ENCODE measurements around the gene SUGCT. TPM values are rescaled to one million over a fixed set of nuclear protein-coding genes. Genes with fewer than 3 reads are reported as not detected.

Gene SUGCT
- total and polyA plus RNA-seq, 8 donors: 0.87 to 8.0 (median 2.9) TPM; not detected in 1

DNA sequence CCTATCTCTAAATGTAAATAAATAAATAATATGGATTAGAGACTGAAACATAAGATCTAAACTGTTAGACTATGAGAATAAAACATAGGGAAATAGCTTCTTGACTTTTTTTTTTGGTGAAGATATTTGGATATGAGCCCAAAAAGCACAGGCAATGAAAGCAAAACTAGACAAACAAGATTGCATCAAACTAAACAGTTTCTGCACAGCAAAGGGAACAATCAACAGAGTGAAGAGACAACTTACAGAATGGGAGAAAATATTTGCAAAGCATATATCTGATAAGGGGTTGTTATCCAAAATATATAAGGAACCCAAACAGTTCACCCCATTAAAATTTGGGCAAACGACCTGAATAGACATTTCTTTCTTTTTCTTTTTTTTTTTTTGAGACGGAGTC lies 148.1 kb downstream of the SUGCT start:
- intact Hi-C loops (cut with DNase I; ENCODE audit: low total_unique reads): no loop called here
- WGBS, 5 donors: 63 to 75% (median 65%) methylated on average over 2 of the region's 2 CpGs
- no peaks in the 10 kb centered on the region for H3K4me1 ChIP-seq
- H3K27me3 ChIP-seq: no peaks in the 10 kb centered on the region
- TF ChIP-seq, protein P1, sequence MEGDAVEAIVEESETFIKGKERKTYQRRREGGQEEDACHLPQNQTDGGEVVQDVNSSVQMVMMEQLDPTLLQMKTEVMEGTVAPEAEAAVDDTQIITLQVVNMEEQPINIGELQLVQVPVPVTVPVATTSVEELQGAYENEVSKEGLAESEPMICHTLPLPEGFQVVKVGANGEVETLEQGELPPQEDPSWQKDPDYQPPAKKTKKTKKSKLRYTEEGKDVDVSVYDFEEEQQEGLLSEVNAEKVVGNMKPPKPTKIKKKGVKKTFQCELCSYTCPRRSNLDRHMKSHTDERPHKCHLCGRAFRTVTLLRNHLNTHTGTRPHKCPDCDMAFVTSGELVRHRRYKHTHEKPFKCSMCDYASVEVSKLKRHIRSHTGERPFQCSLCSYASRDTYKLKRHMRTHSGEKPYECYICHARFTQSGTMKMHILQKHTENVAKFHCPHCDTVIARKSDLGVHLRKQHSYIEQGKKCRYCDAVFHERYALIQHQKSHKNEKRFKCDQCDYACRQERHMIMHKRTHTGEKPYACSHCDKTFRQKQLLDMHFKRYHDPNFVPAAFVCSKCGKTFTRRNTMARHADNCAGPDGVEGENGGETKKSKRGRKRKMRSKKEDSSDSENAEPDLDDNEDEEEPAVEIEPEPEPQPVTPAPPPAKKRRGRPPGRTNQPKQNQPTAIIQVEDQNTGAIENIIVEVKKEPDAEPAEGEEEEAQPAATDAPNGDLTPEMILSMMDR (IDR thresholded peaks at IDR 0.05): no peak
- TF ChIP-seq EP300 (IDR thresholded peaks at IDR 0.05): no peak
- TF ChIP-seq POLR2AphosphoS5 (IDR thresholded peaks at IDR 0.05): no peak
- TF ChIP-seq POLR2A (IDR thresholded peaks at IDR 0.05): no peak
- H3K27ac ChIP-seq: no peak overlapping the region
- no peak for DNase-seq
- H3K4me3 ChIP-seq: no peak overlapping the region
- H3K36me3 ChIP-seq: no peaks in the 10 kb centered on the region
- H3K9me3 ChIP-seq: peaks cover 0 to 12% (median 0%) of the 10 kb centered on the region in 4 donors

DNA sequence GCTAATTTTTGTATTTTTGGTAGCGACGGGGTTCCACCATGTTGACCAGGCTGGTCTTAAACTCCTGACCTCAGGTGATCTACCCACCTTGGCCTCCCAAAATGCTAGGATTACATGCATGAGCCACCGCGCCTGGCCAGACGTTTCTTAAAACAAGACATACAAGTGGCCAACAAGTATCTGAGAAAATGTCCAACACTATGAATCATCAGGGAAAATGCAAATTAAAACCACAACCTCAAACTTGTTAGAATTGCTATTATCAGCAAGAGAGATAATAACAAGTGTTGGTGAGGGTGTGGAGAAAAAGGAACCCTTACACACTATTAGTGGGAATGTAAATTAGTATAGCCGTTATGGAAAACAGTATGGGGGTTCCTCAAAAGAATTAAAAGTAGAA lies 148.6 kb downstream of the SUGCT start:
- Histone ChIP-seq H3K36me3 (no peaks in the 10 kb centered on the region), H3K4me3 (no peak overlapping the region), H3K4me1 (no peaks in the 10 kb centered on the region), H3K9me3 (peaks cover 0 to 12% (median 0%) of the 10 kb centered on the region in 4 donors), H3K27me3 (no peaks in the 10 kb centered on the region), H3K27ac (no peak overlapping the region)
- DNase-seq: no peak
- 67 to 84% (median 80%) methylated on average over 6 of the region's 6 CpGs for WGBS, 5 donors
- intact Hi-C loops (cut with DNase I; ENCODE audit: low total_unique reads): no loop called here
- TF ChIP-seq EP300 (IDR thresholded peaks at IDR 0.05): no peak
- TF ChIP-seq POLR2AphosphoS5 (IDR thresholded peaks at IDR 0.05): no peak
- TF ChIP-seq POLR2A (IDR thresholded peaks at IDR 0.05): no peak
- TF ChIP-seq, protein P1 (IDR thresholded peaks at IDR 0.05): no peak

DNA sequence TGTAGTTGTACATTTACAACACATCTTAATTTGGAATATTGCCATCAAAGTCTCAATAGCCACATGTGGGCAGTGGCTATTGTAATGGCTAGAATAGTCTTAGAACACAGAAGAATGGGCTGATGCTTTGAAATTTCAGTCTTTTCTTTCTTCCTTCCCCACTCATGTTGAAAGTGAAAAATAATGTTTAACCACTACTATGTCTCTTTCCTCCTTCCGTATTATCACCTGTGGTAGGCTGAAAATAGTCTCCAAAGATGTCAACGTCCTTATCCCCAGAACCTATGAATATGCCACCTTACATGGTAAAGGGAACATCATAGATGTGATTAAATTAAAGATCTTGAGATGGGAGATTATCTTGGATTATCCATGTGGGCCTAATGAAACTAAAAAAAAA lies 154.0 kb downstream of the SUGCT start:
- H3K27ac ChIP-seq: no peak overlapping the region
- H3K4me3 ChIP-seq: no peak overlapping the region
- intact Hi-C loops (cut with DNase I; ENCODE audit: low total_unique reads): no loop called here
- 58 to 78% (median 72%) methylated on average over 2 of the region's 2 CpGs for WGBS, 5 donors
- no peaks in the 10 kb centered on the region for H3K9me3 ChIP-seq
- DNase-seq: no peak
- TF ChIP-seq POLR2A (IDR thresholded peaks at IDR 0.05): no peak
- no peak for TF ChIP-seq POLR2AphosphoS5 (IDR thresholded peaks at IDR 0.05)
- TF ChIP-seq, protein P1 (IDR thresholded peaks at IDR 0.05): no peak
- TF ChIP-seq EP300 (IDR thresholded peaks at IDR 0.05): no peak
- no peaks in the 10 kb centered on the region for H3K4me1 ChIP-seq
- no peaks in the 10 kb centered on the region for H3K36me3 ChIP-seq
- H3K27me3 ChIP-seq: no peaks in the 10 kb centered on the region

DNA sequence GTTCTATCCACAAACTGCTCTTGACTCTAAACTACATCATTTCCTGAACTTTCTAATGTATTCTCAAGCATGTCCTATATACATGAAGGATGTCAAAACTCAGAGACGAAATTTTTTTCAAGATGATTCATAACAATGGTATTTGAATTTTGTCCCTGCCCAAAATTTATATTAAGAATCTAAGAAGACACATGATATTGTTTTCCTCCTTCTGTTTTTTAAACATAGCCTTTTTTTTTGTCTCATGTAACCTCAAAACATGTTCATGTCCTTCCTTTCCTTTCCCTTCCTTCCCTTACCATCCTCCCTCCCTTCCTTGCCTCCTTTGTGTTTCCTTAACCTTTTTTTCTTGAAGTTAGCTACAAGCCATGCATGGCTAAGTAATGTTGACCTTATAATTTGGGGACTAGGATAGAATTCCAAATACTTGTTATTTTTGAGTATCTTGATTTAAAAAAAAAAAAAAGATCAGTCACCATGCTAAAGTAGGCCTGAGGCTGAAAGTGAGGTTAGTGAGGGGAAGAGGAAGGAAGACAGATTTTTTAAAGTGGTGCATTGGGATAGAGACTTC lies 163.0 kb downstream of the SUGCT start:
- no peaks in the 10 kb centered on the region for H3K4me1 ChIP-seq
- WGBS, 5 donors: 57 to 78% (median 67%) methylated on average over 1 of the region's 1 CpG
- intact Hi-C loops (cut with DNase I; ENCODE audit: low total_unique reads): no loop called here

More for the DNA sequence above, 163.0 kb downstream of the SUGCT start:
- Histone ChIP-seq H3K27ac (no peak overlapping the region), H3K4me3 (no peak overlapping the region), H3K9me3 (no peaks in the 10 kb centered on the region), H3K36me3 (no peaks in the 10 kb centered on the region), H3K27me3 (no peaks in the 10 kb centered on the region)
- DNase-seq: no peak
- TF ChIP-seq POLR2A (IDR thresholded peaks at IDR 0.05): no peak
- TF ChIP-seq, protein P1 (IDR thresholded peaks at IDR 0.05): no peak
- no peak for TF ChIP-seq EP300 (IDR thresholded peaks at IDR 0.05)
- no peak for TF ChIP-seq POLR2AphosphoS5 (IDR thresholded peaks at IDR 0.05)

Measured in stomach (tissue), 9 donors.